ENCODE results near the gene PRR5L. TPM values are rescaled to one million over a fixed set of nuclear protein-coding genes. Genes with fewer than 3 reads are reported as not detected.

PRR5L gene
- total and polyA plus RNA-seq, 2 experiments from 2014 or later, result 3.1 to 7.5 TPM

DNA sequence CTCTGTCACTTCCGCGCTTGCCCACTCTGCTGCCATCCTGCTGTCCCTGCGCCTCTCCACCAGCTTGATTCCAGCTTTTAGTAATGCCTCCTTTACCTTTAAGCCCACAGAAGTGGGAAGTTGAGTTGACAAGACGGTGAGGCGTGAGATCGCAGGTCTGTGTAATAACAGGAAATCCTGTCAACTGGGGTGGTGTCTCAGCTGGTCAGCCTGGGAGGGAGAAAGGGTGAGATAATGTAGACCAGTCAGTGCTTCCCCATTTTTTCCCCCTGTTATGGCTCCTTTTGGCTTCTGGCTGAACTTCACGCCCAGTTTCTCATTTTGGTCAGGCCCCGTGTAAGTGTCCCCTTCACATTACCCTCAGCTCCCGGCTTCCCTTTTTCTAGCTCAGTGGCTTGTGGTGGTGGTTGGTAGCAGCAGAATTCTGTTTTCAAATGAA, 115.1 kb downstream of the PRR5L start:
- TF ChIP-seq EZH2phosphoT487 (IDR thresholded peaks at IDR 0.05; ENCODE audit: low read depth, severe bottlenecking, unreplicated experiment), result no peak
- no peak for TF ChIP-seq EZH2 (IDR thresholded peaks at IDR 0.05; ENCODE audit: borderline replicate concordance)
- TF ChIP-seq, protein P1, sequence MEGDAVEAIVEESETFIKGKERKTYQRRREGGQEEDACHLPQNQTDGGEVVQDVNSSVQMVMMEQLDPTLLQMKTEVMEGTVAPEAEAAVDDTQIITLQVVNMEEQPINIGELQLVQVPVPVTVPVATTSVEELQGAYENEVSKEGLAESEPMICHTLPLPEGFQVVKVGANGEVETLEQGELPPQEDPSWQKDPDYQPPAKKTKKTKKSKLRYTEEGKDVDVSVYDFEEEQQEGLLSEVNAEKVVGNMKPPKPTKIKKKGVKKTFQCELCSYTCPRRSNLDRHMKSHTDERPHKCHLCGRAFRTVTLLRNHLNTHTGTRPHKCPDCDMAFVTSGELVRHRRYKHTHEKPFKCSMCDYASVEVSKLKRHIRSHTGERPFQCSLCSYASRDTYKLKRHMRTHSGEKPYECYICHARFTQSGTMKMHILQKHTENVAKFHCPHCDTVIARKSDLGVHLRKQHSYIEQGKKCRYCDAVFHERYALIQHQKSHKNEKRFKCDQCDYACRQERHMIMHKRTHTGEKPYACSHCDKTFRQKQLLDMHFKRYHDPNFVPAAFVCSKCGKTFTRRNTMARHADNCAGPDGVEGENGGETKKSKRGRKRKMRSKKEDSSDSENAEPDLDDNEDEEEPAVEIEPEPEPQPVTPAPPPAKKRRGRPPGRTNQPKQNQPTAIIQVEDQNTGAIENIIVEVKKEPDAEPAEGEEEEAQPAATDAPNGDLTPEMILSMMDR (IDR thresholded peaks at IDR 0.05; ENCODE audit: poor library complexity), result no peak
- no peak for DNase-seq (ENCODE audit: low spot score)
- Histone ChIP-seq H3K27ac (no peak overlapping the region), H3K79me2 (no peaks in the 10 kb centered on the region), H4K20me1 (ENCODE audit: insufficient read depth, poor library complexity, severe bottlenecking) (no peaks in the 10 kb centered on the region), H3K4me1 (ENCODE audit: insufficient read depth) (no peaks in the 10 kb centered on the region), H3K4me2 (no peak overlapping the region), H3K9me3 (ENCODE audit: low read depth) (no peaks in the 10 kb centered on the region), H2AFZ (no peak overlapping the region), H3K27me3 (no peaks in the 10 kb centered on the region), H3K9me2 (replicated peaks; ENCODE audit: insufficient read depth) (no peaks in the 10 kb centered on the region), H3K4me3 (no peak overlapping the region), H3K36me3 (replicated peaks; ENCODE audit: insufficient read depth, low read depth) (no peaks in the 10 kb centered on the region)
- WGBS (ENCODE audit: low lambda C conversion rate, missing lambda C conversion rate), result 90% methylated on average over 9 of the region's 9 CpGs

DNA sequence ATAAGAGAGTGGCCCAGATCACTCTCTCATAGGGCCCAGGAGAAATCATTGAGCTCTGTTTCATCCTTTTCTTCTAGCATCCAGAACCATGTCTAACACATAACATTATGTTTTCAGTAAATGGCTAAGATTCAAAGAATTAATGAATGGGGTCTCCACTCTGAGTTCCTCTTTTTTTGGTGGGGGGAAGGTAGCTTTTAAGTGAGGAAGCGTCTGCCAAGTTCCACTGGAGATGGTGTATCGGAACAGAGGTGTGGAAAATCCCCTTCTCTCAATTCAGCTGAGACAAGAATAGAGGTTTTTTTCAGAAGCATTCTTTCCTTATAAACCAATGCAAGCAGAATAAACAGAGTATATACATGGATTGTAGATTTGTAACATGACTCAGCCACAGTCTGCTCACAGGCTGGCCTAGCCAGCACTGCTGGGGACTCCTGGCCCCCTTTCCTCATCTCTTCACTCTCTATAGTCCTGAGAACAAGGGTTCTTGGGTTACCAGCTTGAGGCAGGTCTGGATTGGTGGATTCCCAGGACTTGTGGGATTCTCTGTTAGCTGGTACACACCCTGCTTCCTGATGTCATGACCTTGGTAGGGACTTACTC, 116.8 kb downstream of the PRR5L start:
- no peak overlapping the region for H3K4me3 ChIP-seq
- no peaks in the 10 kb centered on the region for H3K27me3 ChIP-seq
- WGBS (ENCODE audit: low lambda C conversion rate, missing lambda C conversion rate), result 98% methylated on average over 2 of the region's 2 CpGs
- H3K9me3 ChIP-seq (ENCODE audit: low read depth), result no peaks in the 10 kb centered on the region
- H3K4me1 ChIP-seq (ENCODE audit: insufficient read depth), result no peaks in the 10 kb centered on the region
- no peaks in the 10 kb centered on the region for H4K20me1 ChIP-seq (ENCODE audit: insufficient read depth, poor library complexity, severe bottlenecking)
- TF ChIP-seq, protein P1 (IDR thresholded peaks at IDR 0.05; ENCODE audit: poor library complexity), result no peak
- TF ChIP-seq EZH2phosphoT487 (IDR thresholded peaks at IDR 0.05; ENCODE audit: low read depth, severe bottlenecking, unreplicated experiment) (no peak), EZH2 (IDR thresholded peaks at IDR 0.05; ENCODE audit: borderline replicate concordance) (no peak)
- no peaks in the 10 kb centered on the region for H3K79me2 ChIP-seq
- H3K36me3 ChIP-seq (replicated peaks; ENCODE audit: insufficient read depth, low read depth), result no peaks in the 10 kb centered on the region
- H3K4me2 ChIP-seq, result no peak overlapping the region
- no peaks in the 10 kb centered on the region for H3K9me2 ChIP-seq (replicated peaks; ENCODE audit: insufficient read depth)
- DNase-seq (ENCODE audit: low spot score), result no peak
- H3K27ac ChIP-seq, result no peak overlapping the region
- no peak overlapping the region for H2AFZ ChIP-seq

DNA sequence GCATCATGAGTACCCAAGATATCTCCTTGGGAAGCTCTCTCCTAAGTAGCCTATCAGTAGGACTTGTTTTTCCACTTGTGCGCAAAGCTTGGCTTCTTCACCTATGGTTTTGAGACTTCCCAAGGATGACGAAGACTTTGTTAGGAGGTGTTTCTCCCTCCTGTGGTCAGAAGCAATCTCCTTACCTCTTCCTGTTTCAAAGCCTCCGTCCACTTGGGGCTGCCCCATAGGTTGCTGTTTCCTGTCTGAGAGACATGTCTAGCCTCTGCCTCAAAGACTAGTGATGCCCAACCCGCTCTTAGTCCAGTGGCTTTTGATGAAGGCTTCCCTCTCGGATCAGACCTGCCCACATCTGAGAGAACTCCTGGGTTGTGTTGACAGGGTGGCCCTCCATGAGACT, 121.1 kb downstream of the PRR5L start:
- Histone ChIP-seq H3K27me3 (no peaks in the 10 kb centered on the region), H3K27ac (no peak overlapping the region), H4K20me1 (ENCODE audit: insufficient read depth, poor library complexity, severe bottlenecking) (no peaks in the 10 kb centered on the region), H2AFZ (no peak overlapping the region), H3K9me2 (replicated peaks; ENCODE audit: insufficient read depth) (no peaks in the 10 kb centered on the region), H3K36me3 (replicated peaks; ENCODE audit: insufficient read depth, low read depth) (no peaks in the 10 kb centered on the region), H3K9me3 (ENCODE audit: low read depth) (no peaks in the 10 kb centered on the region), H3K4me2 (no peak overlapping the region), H3K4me3 (no peak overlapping the region), H3K79me2 (no peaks in the 10 kb centered on the region), H3K4me1 (ENCODE audit: insufficient read depth) (peaks cover 12% of the 10 kb centered on the region)
- WGBS (ENCODE audit: low lambda C conversion rate, missing lambda C conversion rate), result 80% methylated on average over 5 of the region's 5 CpGs
- DNase-seq (ENCODE audit: low spot score), result no peak
- no peak for TF ChIP-seq EZH2phosphoT487 (IDR thresholded peaks at IDR 0.05; ENCODE audit: low read depth, severe bottlenecking, unreplicated experiment)
- TF ChIP-seq, protein P1 (IDR thresholded peaks at IDR 0.05; ENCODE audit: poor library complexity), result no peak
- no peak for TF ChIP-seq EZH2 (IDR thresholded peaks at IDR 0.05; ENCODE audit: borderline replicate concordance)
